Endometrium (tissue), 2 donors: ENCODE measurements around the gene AGAP1.

Experiments used
- FAIRE-seq: peaks from 2 replicates; lab custom pipeline; 2012; peaks lifted over from hg19 to GRCh38; lab: Jason Lieb, UNC
- donor health status: control.
- donor health status: control.

Gene AGAP1

GRCh38 chr2:235533198-235533597 lies 39.4 kb downstream of the AGAP1 start:
- peak; percentile 18 for FAIRE-seq

- FAIRE-seq = no peak
Observed at GRCh38 chr2:235533616-235534385, 40.0 kb downstream of the AGAP1 start.

- FAIRE-seq = no peak
Observed at GRCh38 chr2:235534678-235535422, 41.0 kb downstream of the AGAP1 start.

GRCh38 chr2:235535423-235536130 lies 41.7 kb downstream of the AGAP1 start:
- FAIRE-seq = no peak

- FAIRE-seq = no peak
Observed at GRCh38 chr2:235536711-235537110, 42.9 kb downstream of the AGAP1 start.

GRCh38 chr2:235537186-235537585 lies 43.3 kb downstream of the AGAP1 start:
- no peak for FAIRE-seq

- no peak for FAIRE-seq
Observed at GRCh38 chr2:235537587-235537986, 43.7 kb downstream of the AGAP1 start.

GRCh38 chr2:235538144-235538639 lies 44.3 kb downstream of the AGAP1 start:
- no peak for FAIRE-seq

- FAIRE-seq = no peak
Observed at GRCh38 chr2:235538981-235539380, 45.1 kb downstream of the AGAP1 start.

GRCh38 chr2:235539773-235540172 lies 45.9 kb downstream of the AGAP1 start:
- no peak for FAIRE-seq

GRCh38 chr2:235541016-235541415 lies 47.2 kb downstream of the AGAP1 start:
- FAIRE-seq = no peak

- FAIRE-seq = no peak
Observed at GRCh38 chr2:235541838-235542549, 48.2 kb downstream of the AGAP1 start.

- FAIRE-seq = no peak
Observed at GRCh38 chr2:235542733-235543127, 48.9 kb downstream of the AGAP1 start.

- no peak for FAIRE-seq
Observed at GRCh38 chr2:235543128-235543750, 49.4 kb downstream of the AGAP1 start.

- FAIRE-seq = no peak
Observed at GRCh38 chr2:235543851-235544688, 50.2 kb downstream of the AGAP1 start.

GRCh38 chr2:235544689-235544969 lies 50.8 kb downstream of the AGAP1 start:
- no peak for FAIRE-seq

- no peak for FAIRE-seq
Observed at GRCh38 chr2:235545339-235546150, 51.7 kb downstream of the AGAP1 start.

- FAIRE-seq = no peak
Observed at GRCh38 chr2:235546151-235546435, 52.2 kb downstream of the AGAP1 start.

GRCh38 chr2:235546436-235546835 lies 52.6 kb downstream of the AGAP1 start:
- no peak for FAIRE-seq

GRCh38 chr2:235549735-235550377 lies 56.0 kb downstream of the AGAP1 start:
- no peak for FAIRE-seq
